Measurements from ENCODE around the gene DPP10.
"Not testable (repeated sequence)": the region's sequence is repeated elsewhere in the genome, so short reads cannot be mapped to it uniquely, and the experiment has no call there.

The DPP10 gene

DNA sequence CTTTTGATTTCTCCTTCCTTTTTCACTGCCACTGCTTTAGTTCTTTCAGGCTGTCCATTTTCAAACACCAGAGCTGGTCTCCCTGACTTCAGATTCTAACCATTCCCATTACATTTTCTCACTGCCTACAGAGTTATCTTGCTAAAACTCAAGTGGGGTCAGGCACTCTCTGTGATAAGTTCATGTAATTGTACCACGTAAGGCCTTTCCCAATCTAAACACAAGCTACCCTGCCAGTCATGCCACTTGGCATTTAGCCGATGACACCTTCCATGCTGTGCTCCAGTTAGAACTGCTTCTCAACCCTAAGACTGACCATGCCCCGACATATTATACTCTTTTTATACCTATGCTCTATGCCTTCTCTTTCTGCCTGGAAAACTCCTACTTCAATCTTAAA, 592.4 kb downstream of the DPP10 start:
- DNase-seq: no peak

- DNase-seq: no peak
Observed at GRCh38 chr2:115036818-115037217, 594.4 kb downstream of the DPP10 start.

GRCh38 chr2:115057473-115057872, 615.0 kb downstream of the DPP10 start:
- DNase-seq: no peak

DNA sequence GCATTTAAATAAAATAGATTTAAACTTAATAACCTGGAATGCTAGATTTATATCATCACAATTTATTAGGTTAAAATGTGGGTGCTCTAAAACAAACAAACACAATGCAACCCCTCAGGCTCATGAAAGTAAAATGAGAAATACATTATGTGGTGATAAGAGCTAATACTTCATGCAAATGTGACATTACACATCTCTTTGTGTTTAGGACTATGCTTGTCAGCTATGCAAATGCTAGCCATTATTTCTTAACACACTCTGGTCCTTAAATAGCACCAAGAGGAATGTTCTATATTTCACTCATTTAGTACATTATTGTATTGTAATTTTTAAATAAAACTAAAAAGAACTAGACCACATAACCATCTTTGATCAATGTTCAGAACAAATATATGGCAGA, 627.6 kb downstream of the DPP10 start:
- no peak for DNase-seq

GRCh38 chr2:115071534-115071933, 629.1 kb downstream of the DPP10 start:
- no peak for DNase-seq

- no peak for DNase-seq
Observed at GRCh38 chr2:115075800-115076199, 633.4 kb downstream of the DPP10 start.

- DNase-seq: no peak
Observed at GRCh38 chr2:115077626-115078025, 635.2 kb downstream of the DPP10 start.

- no peak for DNase-seq
Observed at GRCh38 chr2:115083225-115083624, 640.8 kb downstream of the DPP10 start.

- no peak for DNase-seq
Observed at GRCh38 chr2:115083711-115084110, 641.3 kb downstream of the DPP10 start.

DNA sequence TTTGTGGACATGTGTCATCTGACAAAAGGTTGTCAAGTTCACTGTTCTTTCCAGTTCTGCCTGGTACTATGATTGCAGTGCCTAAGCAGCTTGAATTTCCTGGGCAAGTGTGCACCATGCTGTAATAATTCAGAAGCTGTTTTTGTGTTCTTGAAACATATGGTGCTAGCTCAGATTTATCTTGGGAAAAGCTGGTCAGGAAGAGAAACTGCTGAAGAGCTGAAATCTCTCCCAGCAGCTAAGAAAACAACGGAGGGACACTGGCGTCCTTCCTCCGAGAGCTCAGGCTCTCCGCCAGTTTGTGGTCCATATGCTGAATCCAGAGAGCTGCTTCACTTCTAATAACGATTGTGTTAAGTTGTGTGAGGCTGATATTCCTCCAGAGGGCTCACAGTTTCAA, 642.0 kb downstream of the DPP10 start:
- DNase-seq: no peak

DNA sequence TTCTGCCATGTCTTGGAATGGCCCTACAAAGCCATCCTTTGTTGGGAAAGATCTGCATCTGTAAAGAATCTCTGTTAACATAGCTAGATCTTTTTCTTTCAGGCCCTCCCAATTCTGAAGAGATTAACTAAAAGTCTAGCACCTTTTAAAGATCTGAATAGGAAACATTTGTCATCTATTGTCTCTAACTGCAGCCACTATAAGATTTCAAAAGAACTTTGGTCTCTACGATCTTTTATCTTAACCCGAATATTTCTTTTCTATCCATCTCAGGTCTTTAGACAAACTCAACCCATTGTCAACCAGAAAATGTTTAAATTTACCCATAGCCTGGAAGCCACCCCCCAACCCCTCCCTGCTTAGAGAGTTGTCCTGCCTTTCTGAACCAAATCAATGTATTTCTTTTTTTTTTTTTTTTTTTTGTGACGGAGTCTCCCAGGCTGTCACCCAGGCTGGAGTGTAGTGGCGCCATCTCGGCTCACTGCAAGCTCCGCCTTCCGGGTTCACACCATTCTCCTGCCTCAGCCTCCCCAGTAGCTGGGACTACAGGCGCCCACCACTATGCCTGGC, 643.7 kb downstream of the DPP10 start:
- not testable (repeated sequence) for DNase-seq

DNA sequence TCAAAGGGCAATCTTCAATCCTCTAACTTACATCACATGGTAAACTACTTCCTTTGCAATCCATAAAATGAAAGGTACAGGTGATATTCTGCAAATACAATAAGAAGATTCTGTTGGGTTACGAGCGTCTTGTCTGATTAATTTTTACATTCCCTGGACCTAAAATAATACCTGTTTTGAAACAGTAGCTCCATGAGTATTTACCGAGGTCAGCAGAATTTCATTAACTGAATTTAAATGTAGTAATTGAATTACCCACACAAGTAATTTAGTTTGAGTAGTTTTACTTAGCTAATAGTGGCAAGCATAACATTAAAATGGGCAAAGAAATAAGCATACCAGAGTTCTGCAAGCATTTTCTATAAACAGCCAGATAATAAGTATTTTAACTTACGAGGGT, 652.0 kb downstream of the DPP10 start:
- DNase-seq: no peak

GRCh38 chr2:115105966-115106365, 663.5 kb downstream of the DPP10 start:
- DNase-seq: no peak

GRCh38 chr2:115115135-115115534, 672.7 kb downstream of the DPP10 start:
- no peak for DNase-seq

- DNase-seq: no peak
Observed at GRCh38 chr2:115118306-115118705, 675.9 kb downstream of the DPP10 start.

DNA sequence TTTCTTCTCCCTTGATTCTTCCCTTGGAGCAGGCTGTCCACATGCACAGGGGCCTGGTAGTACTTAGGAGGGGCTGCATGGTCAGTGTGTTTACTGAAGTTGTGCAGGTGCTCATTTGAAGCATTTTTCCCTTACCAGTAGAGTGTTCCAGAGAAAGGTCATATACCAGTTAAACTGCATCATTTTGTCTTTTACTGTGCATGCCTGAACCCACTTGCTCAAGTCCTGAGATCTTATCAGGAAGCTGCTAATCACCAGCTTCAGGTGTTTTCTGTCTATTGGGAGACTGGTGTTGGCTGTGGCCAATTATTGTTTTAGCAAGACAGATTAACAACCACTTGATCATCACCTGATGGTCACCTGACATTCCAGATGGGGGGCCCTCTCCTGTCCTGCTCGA, 676.6 kb downstream of the DPP10 start:
- no peak for DNase-seq

DNA sequence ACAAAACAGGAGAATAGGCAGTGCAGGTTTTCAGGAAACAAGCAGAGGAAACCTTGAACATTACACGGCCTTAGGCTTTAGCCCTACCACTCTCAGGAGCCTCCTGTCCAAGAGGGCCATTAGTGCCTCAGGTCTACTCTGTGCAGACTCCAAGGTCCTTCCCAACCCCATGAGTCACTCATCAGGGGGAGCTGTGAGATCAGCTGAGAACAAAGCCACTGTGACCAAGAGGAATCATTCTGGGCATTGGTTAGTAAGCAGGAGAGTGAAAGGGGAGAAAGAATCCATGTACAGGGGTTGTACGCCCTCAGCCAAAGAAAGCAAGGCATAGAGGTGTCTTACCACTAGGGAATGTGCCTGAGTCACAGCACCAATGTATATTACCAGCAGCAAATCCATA, 680.3 kb downstream of the DPP10 start:
- DNase-seq: no peak

DNA sequence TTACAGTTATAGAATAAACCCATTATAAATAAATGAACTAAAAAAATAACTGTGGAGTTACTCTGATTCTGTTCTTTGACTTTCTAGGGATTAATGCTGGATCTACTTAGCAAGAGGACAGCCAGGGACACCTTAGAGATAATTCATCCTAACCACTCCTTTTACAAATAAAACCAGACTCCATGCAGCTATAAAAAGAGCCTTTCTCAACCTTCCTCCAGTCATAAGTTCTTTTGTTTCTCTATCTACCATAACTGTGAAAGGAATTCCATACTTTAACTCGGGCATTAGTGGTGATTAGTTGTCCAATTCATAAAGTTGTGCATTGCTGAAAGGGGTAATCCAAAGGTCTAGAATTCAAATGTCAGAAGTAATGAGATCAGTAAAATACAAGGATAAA, 682.4 kb downstream of the DPP10 start:
- DNase-seq: no peak

DNA sequence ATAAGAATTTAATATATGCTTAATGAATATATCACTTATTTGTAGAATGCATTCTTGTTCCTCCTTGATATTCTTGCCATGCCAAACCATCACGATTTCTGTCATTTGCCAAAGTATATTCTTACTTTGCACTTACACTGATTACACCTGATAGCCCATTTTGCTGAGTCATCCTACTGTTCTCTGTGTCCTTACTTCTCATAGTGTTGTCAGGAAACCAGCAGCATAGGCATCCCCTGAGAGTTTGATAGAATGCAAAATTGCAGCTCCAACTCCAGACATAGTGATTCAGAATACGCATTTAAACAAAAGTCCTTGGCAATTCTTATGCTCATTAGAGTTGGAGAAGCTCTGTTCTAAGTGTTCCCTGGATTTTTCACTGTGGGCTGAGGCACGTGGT, 687.1 kb downstream of the DPP10 start:
- no peak for DNase-seq

DNA sequence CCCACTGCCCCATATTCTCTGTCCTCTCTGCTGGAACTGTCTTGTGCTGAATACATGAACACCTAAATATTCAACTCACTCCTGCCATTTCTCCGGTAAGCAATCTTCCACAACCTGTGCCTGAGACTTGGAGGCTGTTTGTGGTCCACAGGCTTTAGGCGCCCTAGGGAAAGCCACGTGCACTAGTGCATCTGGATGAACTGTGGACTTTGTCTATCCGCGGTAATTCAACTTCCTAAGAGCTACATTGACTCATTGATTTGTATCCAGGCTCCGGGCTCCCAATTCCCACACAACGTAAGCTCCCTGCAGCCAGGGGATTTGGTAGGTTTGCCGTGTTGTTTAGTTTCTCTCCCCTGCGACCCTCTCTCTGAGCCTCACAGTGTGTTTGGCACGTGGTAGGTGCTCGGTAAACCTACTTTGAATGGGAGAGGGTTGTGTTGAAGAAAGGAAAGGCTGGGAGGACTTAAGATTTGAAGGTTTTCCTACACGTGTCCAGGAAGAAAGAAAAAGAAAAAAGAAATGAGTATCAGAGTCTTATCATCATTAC, 718.2 kb downstream of the DPP10 start:
- DNase-seq: no peak

DNA sequence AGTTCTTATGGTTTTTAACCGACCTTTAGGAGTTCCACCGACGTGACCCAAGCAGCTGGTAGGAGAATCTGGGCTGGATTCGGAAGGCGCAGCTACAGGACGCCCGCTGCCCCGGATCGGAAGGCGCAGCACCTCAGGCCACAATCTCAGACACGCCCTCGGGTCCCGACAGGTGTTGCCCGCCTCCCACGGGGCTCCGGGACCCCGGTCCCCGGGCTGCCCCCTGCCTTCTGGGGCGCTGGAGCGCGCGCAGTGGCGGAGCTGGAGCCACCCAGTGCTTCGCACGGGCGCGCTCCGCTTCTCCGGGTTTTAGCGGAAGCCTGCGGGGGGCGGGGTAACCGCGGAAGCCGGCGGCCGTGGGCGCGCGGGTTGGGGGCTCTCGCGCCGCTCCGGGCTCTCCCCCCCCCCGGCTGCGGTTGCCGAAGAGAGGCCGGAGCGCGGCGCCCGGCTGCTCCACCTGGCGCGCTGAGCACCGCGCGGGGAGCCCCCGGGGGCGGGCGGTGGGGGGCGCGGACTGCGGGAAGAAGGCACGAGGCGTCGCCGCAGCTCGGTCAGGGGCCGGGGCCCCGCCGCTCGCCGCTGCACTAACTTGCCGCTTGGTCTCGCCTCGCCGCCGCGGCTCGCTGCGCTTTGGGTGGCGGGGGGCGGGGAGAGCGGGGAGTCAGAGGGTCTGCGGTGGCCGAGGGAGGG, 718.8 kb downstream of the DPP10 start:
- no peak for DNase-seq

DNA sequence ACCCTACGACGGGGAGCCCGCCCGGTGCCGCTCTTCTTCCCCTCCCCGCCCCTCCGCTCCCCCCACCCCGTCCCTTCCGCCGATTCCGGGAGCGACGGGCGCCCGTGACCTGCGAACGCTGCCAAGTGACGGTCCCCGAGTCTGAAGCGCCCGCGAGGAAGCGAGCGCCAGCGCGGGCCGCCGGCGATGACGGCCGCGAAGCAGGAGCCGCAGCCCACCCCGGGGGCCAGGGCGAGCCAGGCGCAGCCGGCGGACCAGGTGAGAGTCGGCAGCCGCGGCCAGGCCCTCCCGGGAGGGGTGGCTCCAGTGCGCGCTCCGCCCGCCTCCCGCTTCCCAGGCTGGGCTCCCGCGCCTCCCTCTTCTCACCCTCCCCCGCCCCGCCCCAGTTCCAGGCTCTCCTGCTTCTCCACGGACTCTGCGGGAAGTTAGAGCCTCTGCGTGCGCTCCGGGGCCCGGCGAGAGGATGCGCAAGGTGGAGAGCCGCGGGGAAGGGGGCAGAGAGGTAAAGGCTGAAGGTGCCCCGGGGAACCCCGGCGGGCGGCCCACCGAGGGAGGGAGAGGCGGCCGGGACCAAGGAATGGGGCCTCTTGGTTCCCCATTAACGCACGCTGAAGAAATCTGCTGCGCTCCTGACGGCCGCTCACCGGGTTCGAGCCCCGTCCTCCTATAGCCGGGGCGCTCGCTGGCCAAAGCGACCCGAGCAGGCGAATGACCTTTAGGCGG, 719.5 kb downstream of the DPP10 start:
- no peak for DNase-seq

DNA sequence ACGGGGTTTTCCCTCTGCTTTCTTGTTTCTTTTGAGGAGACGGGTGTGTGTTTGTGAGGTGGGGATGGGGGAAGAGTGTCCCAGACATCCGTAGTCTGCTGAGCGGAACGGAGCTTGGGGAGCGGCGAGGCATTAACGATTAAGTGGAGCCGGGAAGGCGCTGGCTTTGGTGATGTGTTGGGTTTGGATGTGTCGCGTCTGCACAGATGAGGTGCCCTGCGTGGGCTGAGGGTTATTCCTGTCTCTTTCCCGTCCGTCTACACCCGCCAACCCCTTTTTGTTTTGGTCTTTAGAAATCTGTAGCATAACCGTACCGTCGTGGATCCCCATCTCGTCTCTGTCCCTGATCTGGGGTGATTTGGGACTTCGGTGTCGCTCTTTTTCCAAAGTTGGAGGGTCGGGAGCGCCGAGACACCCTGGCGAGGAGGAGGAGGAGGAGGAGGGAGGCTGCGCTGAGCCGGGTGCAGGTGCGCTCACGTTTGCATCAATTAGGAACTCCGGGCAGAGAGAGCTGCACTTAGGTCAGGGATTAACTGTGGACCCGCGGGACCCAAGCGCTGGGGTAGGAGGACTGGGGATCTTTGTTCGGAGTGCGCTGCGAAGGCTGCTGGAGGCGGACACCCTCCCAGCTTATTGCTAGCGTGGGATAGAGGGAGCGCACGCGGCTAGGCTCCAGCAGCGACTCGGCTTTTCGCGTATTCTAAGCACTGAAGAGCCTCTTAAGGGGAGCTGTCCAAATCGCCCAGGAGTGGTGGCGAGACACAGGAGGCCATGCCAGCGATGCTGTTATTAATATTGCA, 720.3 kb downstream of the DPP10 start:
- DNase-seq: no peak

Data from NK-92 treated with Interleukin-12 subunit alpha and Interleukin-12 subunit beta, amount 100 ng/mL, for 24 hours (cell line).